ENCODE measurements around the gene GPSM1. TPM values are rescaled to one million over a fixed set of nuclear protein-coding genes. Genes with fewer than 3 reads are reported as not detected.
A peak's percentile ranks its signal among the peaks of the same experiment; 100 is the strongest.

Gene GPSM1
- total RNA-seq, 1 experiment from 2014 or later = 24.7 TPM

GRCh38 chr9:136404801-136405136, 77.4 kb downstream of the GPSM1 start:
- H3K4me1 ChIP-seq (ENCODE audit: insufficient read depth, low read length) = no peaks in the 10 kb centered on the region
- H4K5ac ChIP-seq (ENCODE audit: insufficient read length, low read depth, low read length) = no peak overlapping the region
- H3K27ac ChIP-seq (ENCODE audit: insufficient read length, low read depth, low read length) = no peak overlapping the region
- Mint-ChIP-seq H3K9me3 (no peaks in the 10 kb centered on the region), H3K36me3 (ENCODE audit: insufficient read depth in 1 of 3, low read depth in 3 of 3) (peaks cover 36 to 69% (median 63%) of the 10 kb centered on the region in 3 experiments), H3K4me3 (no peak overlapping the region; a peak in 1 of 5 replicates), H3K27me3 (ENCODE audit: low read depth) (no peaks in the 10 kb centered on the region; the same call in 1 of the 2 replicates), H3K27ac (peak overlapping the region in 1 of 3 experiments; percentile 60; a peak in 2 of 7 replicates), H3K4me1 (peaks cover 15 to 17% of the 10 kb centered on the region in 2 experiments)
- no peaks in the 10 kb centered on the region for H3K9me3 ChIP-seq (ENCODE audit: control insufficient read depth, low read depth, low read length)
- H3K79me1 ChIP-seq (ENCODE audit: insufficient read depth, low read depth, low read length, poor library complexity, severe bottlenecking) = peaks cover 7% of the 10 kb centered on the region
- H4K91ac ChIP-seq (ENCODE audit: insufficient read length, low read depth, low read length) = no peak overlapping the region
- peaks cover 2% of the 10 kb centered on the region; the same call in 1 of the 2 replicates for H3K79me2 ChIP-seq (ENCODE audit: insufficient read depth, low read length)
- TF ChIP-seq, protein P1, sequence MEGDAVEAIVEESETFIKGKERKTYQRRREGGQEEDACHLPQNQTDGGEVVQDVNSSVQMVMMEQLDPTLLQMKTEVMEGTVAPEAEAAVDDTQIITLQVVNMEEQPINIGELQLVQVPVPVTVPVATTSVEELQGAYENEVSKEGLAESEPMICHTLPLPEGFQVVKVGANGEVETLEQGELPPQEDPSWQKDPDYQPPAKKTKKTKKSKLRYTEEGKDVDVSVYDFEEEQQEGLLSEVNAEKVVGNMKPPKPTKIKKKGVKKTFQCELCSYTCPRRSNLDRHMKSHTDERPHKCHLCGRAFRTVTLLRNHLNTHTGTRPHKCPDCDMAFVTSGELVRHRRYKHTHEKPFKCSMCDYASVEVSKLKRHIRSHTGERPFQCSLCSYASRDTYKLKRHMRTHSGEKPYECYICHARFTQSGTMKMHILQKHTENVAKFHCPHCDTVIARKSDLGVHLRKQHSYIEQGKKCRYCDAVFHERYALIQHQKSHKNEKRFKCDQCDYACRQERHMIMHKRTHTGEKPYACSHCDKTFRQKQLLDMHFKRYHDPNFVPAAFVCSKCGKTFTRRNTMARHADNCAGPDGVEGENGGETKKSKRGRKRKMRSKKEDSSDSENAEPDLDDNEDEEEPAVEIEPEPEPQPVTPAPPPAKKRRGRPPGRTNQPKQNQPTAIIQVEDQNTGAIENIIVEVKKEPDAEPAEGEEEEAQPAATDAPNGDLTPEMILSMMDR (conservative IDR thresholded peaks at IDR 0.05) = no peak
- no peak overlapping the region for H2BK5ac ChIP-seq (ENCODE audit: insufficient read length, low read length)
- no peak overlapping the region for H3K4me2 ChIP-seq (ENCODE audit: insufficient read depth, insufficient read length, low read length)
- H3K18ac ChIP-seq (ENCODE audit: insufficient read length, low read depth, low read length) = no peak overlapping the region
- H4K20me1 ChIP-seq (ENCODE audit: control insufficient read depth, insufficient read depth, insufficient read length) = no peaks in the 10 kb centered on the region
- H4K8ac ChIP-seq (replicated peaks; ENCODE audit: insufficient read length, low read depth, low read length) = no peak overlapping the region
- no CpG with 5 or more reads among the region's 14 CpGs for WGBS (ENCODE audit: extremely low coverage, insufficient read length, low lambda C conversion rate)
- no peak overlapping the region for H3T11ph ChIP-seq (ENCODE audit: low read length)
- no peak overlapping the region for H3K14ac ChIP-seq (ENCODE audit: insufficient read depth, low read length)
- no peak overlapping the region for H2BK20ac ChIP-seq (ENCODE audit: low read depth, low read length, poor library complexity, severe bottlenecking)
- H3K23ac ChIP-seq (ENCODE audit: insufficient read length, low read depth, low read length) = no peak overlapping the region
- H2AFZ ChIP-seq (ENCODE audit: low read length) = no peak overlapping the region
- H3K9ac ChIP-seq (ENCODE audit: extremely low read depth, insufficient read length, low read length) = no peak overlapping the region
- peaks cover 4% of the 10 kb centered on the region for H3K23me2 ChIP-seq (ENCODE audit: insufficient read length, low read depth, low read length, poor library complexity, severe bottlenecking)
- H3K56ac ChIP-seq (ENCODE audit: insufficient read length, low read depth, low read length) = no peak overlapping the region
- H2AK5ac ChIP-seq (ENCODE audit: insufficient read length, low read length) = no peak overlapping the region
- no peak overlapping the region for H3K4ac ChIP-seq (ENCODE audit: low read depth, low read length)
- H2BK15ac ChIP-seq (ENCODE audit: low read depth, low read length) = no peak overlapping the region
- no peak overlapping the region for H2BK120ac ChIP-seq (ENCODE audit: low read depth, low read length, poor library complexity, severe bottlenecking)
- no peak for DNase-seq
- H2BK12ac ChIP-seq (ENCODE audit: insufficient read length, low read depth, low read length) = no peak overlapping the region
- no peaks in the 10 kb centered on the region for H3K27me3 ChIP-seq (ENCODE audit: insufficient read depth, low read length)
